ENCODE data around the gene SSB. TPM values are rescaled to one million over a fixed set of nuclear protein-coding genes. Genes with fewer than 3 reads are reported as not detected.

The SSB gene
- total RNA-seq, 4 donors from 2014 or later, result 35.5 to 36.7 (median 36.1) TPM

GRCh38 chr2:169761970-169762292 lies 36.7 kb upstream of the SSB start:
- intact Hi-C loops (cut with DNase I; ENCODE audit: low total_unique reads), result no loop called here
- Histone ChIP-seq H3K4me1 (no peaks in the 10 kb centered on the region), H3K4me3 (no peak overlapping the region), H3K27me3 (no peaks in the 10 kb centered on the region), H3K36me3 (no peaks in the 10 kb centered on the region), H3K9me3 (no peaks in the 10 kb centered on the region), H3K27ac (no peak overlapping the region)
- DNase-seq, result no peak
- TF ChIP-seq CTCF (IDR thresholded peaks at IDR 0.05 in 4 of 5, conservative IDR thresholded peaks at IDR 0.05 in 1 of 5) (no peak), POLR2A (IDR thresholded peaks at IDR 0.05) (no peak)
- no peak for ATAC-seq
- in situ Hi-C loops (cut with MboI; ENCODE audit: low sequenced_read_pairs in 4 of 4), result no loop called here

GRCh38 chr2:169765523-169765922 lies 33.1 kb upstream of the SSB start:
- ATAC-seq (no peak), DNase-seq (no peak)
- intact Hi-C loops (cut with DNase I; ENCODE audit: low total_unique reads) (no loop called here), in situ Hi-C loops (cut with MboI; ENCODE audit: low sequenced_read_pairs in 4 of 4) (no loop called here)
- Histone ChIP-seq H3K36me3 (no peaks in the 10 kb centered on the region), H3K4me1 (no peaks in the 10 kb centered on the region), H3K9me3 (no peaks in the 10 kb centered on the region), H3K27me3 (peaks cover 0 to 11% (median 11%) of the 10 kb centered on the region in 3 donors), H3K27ac (no peak overlapping the region), H3K4me3 (no peak overlapping the region)
- no peak for TF ChIP-seq POLR2A (IDR thresholded peaks at IDR 0.05)
- TF ChIP-seq CTCF (IDR thresholded peaks at IDR 0.05 in 4 of 5, conservative IDR thresholded peaks at IDR 0.05 in 1 of 5), result no peak

GRCh38 chr2:169767243-169767888 lies 31.3 kb upstream of the SSB start:
- no peaks in the 10 kb centered on the region for H3K4me1 ChIP-seq
- intact Hi-C loops (cut with DNase I; ENCODE audit: low total_unique reads) (no loop called here), in situ Hi-C loops (cut with MboI; ENCODE audit: low sequenced_read_pairs in 4 of 4) (no loop called here)
- no peak overlapping the region for H3K27ac ChIP-seq
- no peak for TF ChIP-seq POLR2A (IDR thresholded peaks at IDR 0.05)
- TF ChIP-seq CTCF (IDR thresholded peaks at IDR 0.05 in 4 of 5, conservative IDR thresholded peaks at IDR 0.05 in 1 of 5), result peak; percentile 41 to 68 (median 56)
- DNase-seq (peak; percentile 16 to 17), ATAC-seq (peak in 1 of 2 donors; percentile 56)
- H3K9me3 ChIP-seq, result no peaks in the 10 kb centered on the region
- peaks cover 0 to 11% (median 11%) of the 10 kb centered on the region in 3 donors for H3K27me3 ChIP-seq
- H3K36me3 ChIP-seq, result no peaks in the 10 kb centered on the region
- no peak overlapping the region for H3K4me3 ChIP-seq

GRCh38 chr2:169768262-169768995 lies 30.2 kb upstream of the SSB start:
- in situ Hi-C loops (cut with MboI; ENCODE audit: low sequenced_read_pairs in 4 of 4), result no loop called here
- H3K4me1 ChIP-seq, result no peaks in the 10 kb centered on the region
- no peak overlapping the region for H3K27ac ChIP-seq
- H3K36me3 ChIP-seq, result no peaks in the 10 kb centered on the region
- no peak for DNase-seq
- intact Hi-C loops (cut with DNase I; ENCODE audit: low total_unique reads), result no loop called here
- no peak for ATAC-seq
- peak overlapping the region; percentile 4 to 48 (median 34) for H3K4me3 ChIP-seq
- TF ChIP-seq CTCF (IDR thresholded peaks at IDR 0.05 in 4 of 5, conservative IDR thresholded peaks at IDR 0.05 in 1 of 5) (no peak), POLR2A (IDR thresholded peaks at IDR 0.05) (no peak)
- H3K27me3 ChIP-seq, result peaks cover 0 to 11% (median 11%) of the 10 kb centered on the region in 3 donors
- H3K9me3 ChIP-seq, result no peaks in the 10 kb centered on the region
